HepG2 (cell line): ENCODE results near the gene PPP2R2C. TPM values are rescaled to one million over a fixed set of nuclear protein-coding genes. Genes with fewer than 3 reads are reported as not detected.
A peak's percentile ranks its signal among the peaks of the same experiment; 100 is the strongest.

ENCODE experiments used
- ARID4A ChIP-seq: sonication (generic); formaldehyde crosslinking; IDR thresholded peaks from 2 replicates; pipeline ENCODE4 v1.5.0; 2020; ENCODE audit warnings: mild to moderate bottlenecking, missing genetic modification reagents, borderline replicate concordance
- ATF7-NPFF ChIP-seq: sonication (generic); formaldehyde crosslinking; IDR thresholded peaks from 2 replicates; pipeline ENCODE4 v1.8.1; 2023; ENCODE audit warnings: mild to moderate bottlenecking, low read depth, missing genetic modification reagents, moderate library complexity
- DDIT3 ChIP-seq: sonication (generic); formaldehyde crosslinking; IDR thresholded peaks from 2 replicates; pipeline ENCODE4 v1.4.0; 2020; ENCODE audit warnings: mild to moderate bottlenecking, missing genetic modification reagents
- MED1 ChIP-seq: sonication (generic); formaldehyde crosslinking; IDR thresholded peaks from 2 replicates; pipeline ENCODE4 v1.4.0; 2020; ENCODE audit warnings: missing genetic modification reagents
- MTA1 ChIP-seq: sonication (generic); formaldehyde crosslinking; IDR thresholded peaks from 2 replicates; pipeline ENCODE4 v1.4.0; 2020; ENCODE audit warnings: missing genetic modification reagents, mild to moderate bottlenecking, borderline replicate concordance
- NR2C2 ChIP-seq: sonication (generic); formaldehyde crosslinking; IDR thresholded peaks from 2 replicates; pipeline ENCODE4 v1.4.0; 2020; ENCODE audit warnings: missing genetic modification reagents, mild to moderate bottlenecking, moderate library complexity, borderline replicate concordance
- NR2F1 ChIP-seq, 2 experiments: fragments of 450-650 bp in 1 of 2; formaldehyde crosslinking in 1 of 2; IDR thresholded peaks; 2 replicates each; pipeline versions ENCODE4 v1.5.0 to v1.6.1; 2016 to 2020; ENCODE audit warnings: mild to moderate bottlenecking in 1 of 2, missing compliant biosample characterization in 1 of 2, missing genetic modification reagents in 1 of 2, moderate library complexity in 1 of 2
- ZBTB21 ChIP-seq: sonication (generic); formaldehyde crosslinking; IDR thresholded peaks from 2 replicates; pipeline ENCODE4 v1.4.0; 2020; ENCODE audit warnings: missing genetic modification reagents
- ZFP82 ChIP-seq: sonication (generic); formaldehyde crosslinking; IDR thresholded peaks from 2 replicates; pipeline ENCODE4 v1.5.1; 2020; ENCODE audit warnings: mild to moderate bottlenecking, missing genetic modification reagents, borderline replicate concordance
- ZKSCAN1 ChIP-seq: fragments of 150-350 bp; IDR thresholded peaks from 2 replicates; pipeline ENCODE4 v1.6.1; 2014; ENCODE audit warnings: low read length
- ZNF256 ChIP-seq: sonication (generic); formaldehyde crosslinking; conservative IDR thresholded peaks from 2 replicates; pipeline ENCODE4 v1.4.0; 2020; ENCODE audit warnings: missing genetic modification reagents
- ZNF264 ChIP-seq: sonication (generic); formaldehyde crosslinking; IDR thresholded peaks from 2 replicates; pipeline ENCODE4 v1.4.0; 2020; ENCODE audit warnings: missing genetic modification reagents
- ZNF543 ChIP-seq: sonication (generic); formaldehyde crosslinking; IDR thresholded peaks from 2 replicates; pipeline ENCODE4 v1.4.0; 2020; ENCODE audit warnings: mild to moderate bottlenecking, missing genetic modification reagents
- ZNF549 ChIP-seq: sonication (generic); formaldehyde crosslinking; IDR thresholded peaks from 2 replicates; pipeline ENCODE4 v1.5.0; 2020; ENCODE audit warnings: missing genetic modification reagents
- ZNF687 ChIP-seq: sonication (generic); formaldehyde crosslinking; IDR thresholded peaks from 2 replicates; pipeline ENCODE4 v1.5.1; 2020; ENCODE audit warnings: mild to moderate bottlenecking, missing genetic modification reagents, moderate library complexity
- ZNF710 ChIP-seq: sonication (generic); formaldehyde crosslinking; IDR thresholded peaks from 2 replicates; pipeline ENCODE4 v1.5.0; 2020; ENCODE audit warnings: mild to moderate bottlenecking, missing genetic modification reagents, borderline replicate concordance
- ZSCAN12 ChIP-seq: sonication (generic); formaldehyde crosslinking; IDR thresholded peaks from 2 replicates; pipeline ENCODE4 v1.9.0; 2021; ENCODE audit warnings: mild to moderate bottlenecking, missing genetic modification reagents
- ZSCAN25 ChIP-seq: sonication (generic); formaldehyde crosslinking; IDR thresholded peaks from 2 replicates; pipeline ENCODE4 v1.8.0; 2022; ENCODE audit warnings: mild to moderate bottlenecking, missing genetic modification reagents
- polyA plus RNA-seq, 8 experiments: library from polyadenylated mRNA; depleted of rRNA in 3 of 8; stranded (reverse) in 7 of 8; unstranded in 1 of 8; fragments of >200 nt; fragmentation: Illumina TruSeq in 4 of 8; extraction: Trizol in 4 of 8; gene quantifications; 2 replicates each; pipeline versions ENCODE4 v1.2.1 to v1.2.3, GENCODE V29; 2011 to 2016; ENCODE audit warnings: low read depth in 4 of 8, missing spikeins in 1 of 8, mixed read lengths in 1 of 8; ENCODE audit not compliant: insufficient read depth in 1 of 8
- total RNA-seq, 5 experiments: library from RNA; depleted of rRNA; stranded (reverse); fragments of >200 nt; fragmentation: Illumina TruSeq; extraction: Trizol; gene quantifications; 2 replicates each; pipeline ENCODE4 v1.2.3, GENCODE V29; 2016; ENCODE audit warnings: low read depth in 1 of 5

PPP2R2C gene
- total and polyA plus RNA-seq, 2 of the 13 experiments (the other 11 are each of a cell fraction or from before 2014, with no cell fraction given): 0.60 to 8.6 TPM

- TF ChIP-seq ZNF710 (CRISPR knock-in tag) (no peak), ZNF543 (CRISPR knock-in tag) (no peak), ZNF264 (CRISPR knock-in tag) (no peak), MTA1 (CRISPR knock-in tag) (peak; percentile 94), ZNF549 (CRISPR knock-in tag) (no peak), ZFP82 (no peak), ZNF687 (CRISPR knock-in tag) (peak; percentile 68), NR2F1 (CRISPR knock-in tag; IDR thresholded peaks at IDR 0.05) (peak in 1 of 2 experiments; percentile 19; a peak in 1 of 4 replicates), DDIT3 (CRISPR knock-in tag) (no peak), ZSCAN25 (peak; percentile 37; the same call in 1 of the 2 replicates), ARID4A (CRISPR knock-in tag) (peak; percentile 40; the same call in 1 of the 2 replicates), ZSCAN12 (no peak), ZBTB21 (CRISPR knock-in tag) (no peak), NR2C2 (CRISPR knock-in tag) (peak; percentile 40; the same call in 1 of the 2 replicates), ZKSCAN1 (no peak), ZNF256 (CRISPR knock-in tag) (no peak), ATF7-NPFF (no peak), MED1 (CRISPR knock-in tag) (peak; percentile 8; the same call in 1 of the 2 replicates)
These were observed 142.7 kb downstream of the PPP2R2C start (continued) for GRCh38 chr4:6329478-6330383.
